ENCODE results near the gene HOXD1. TPM values are rescaled to one million over a fixed set of nuclear protein-coding genes. Genes with fewer than 3 reads are reported as not detected.

Gene HOXD1
- total and polyA plus RNA-seq, 10 donors, result 0.49 to 4.5 (median 1.4) TPM

DNA sequence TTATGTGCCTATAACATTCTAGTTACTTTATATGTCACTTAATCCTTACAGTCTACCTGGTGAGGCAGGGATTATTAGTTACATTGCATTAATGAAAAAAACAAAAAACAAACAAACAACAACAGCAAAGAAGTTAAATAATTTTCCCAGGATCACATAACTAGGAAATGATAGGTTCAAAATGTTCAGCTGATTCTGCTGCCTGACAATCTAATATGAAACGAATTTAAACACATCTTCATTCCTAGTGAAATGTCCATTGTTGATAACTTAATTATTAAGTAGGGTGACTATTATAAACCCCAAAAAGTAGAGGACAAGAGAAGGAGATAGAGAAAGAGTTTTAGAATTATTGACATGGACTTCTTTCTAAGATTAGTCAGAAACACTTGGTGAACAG is 22.6 kb downstream of the HOXD1 start:
- no peaks in the 10 kb centered on the region for H3K9me3 ChIP-seq
- no peak for DNase-seq
- intact Hi-C loops (cut with DNase I; ENCODE audit: low total_unique reads), result no loop called here

DNA sequence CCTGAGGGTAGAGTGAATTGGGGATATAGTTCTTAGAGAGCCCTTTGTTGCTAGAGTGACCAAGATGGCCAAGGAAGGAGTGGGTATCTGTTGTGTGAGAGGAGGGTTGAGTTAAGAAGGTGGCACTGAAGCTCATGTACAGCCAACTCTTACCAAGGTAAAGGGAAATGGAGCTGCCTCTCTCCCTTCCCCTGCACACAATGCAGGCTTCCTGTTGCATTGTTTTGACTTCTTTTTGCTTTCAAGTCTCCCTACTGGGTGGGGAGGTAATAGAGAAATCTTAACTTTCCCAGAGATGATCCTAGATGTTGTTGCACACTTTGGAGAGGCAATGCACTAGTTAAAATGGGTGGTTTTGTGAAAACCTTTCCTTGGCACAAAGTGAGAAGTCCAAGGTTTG is 23.8 kb downstream of the HOXD1 start:
- Histone ChIP-seq H3K4me3 (no peak overlapping the region), H3K4me1 (no peaks in the 10 kb centered on the region), H3K9me3 (no peaks in the 10 kb centered on the region), H3K27ac (peak overlapping the region in 2 of 8 donors; percentile 46 to 56), H3K36me3 (no peaks in the 10 kb centered on the region), H3K27me3 (replicated peaks in 1 of 7) (peaks cover 0 to 14% (median 0%) of the 10 kb centered on the region in 7 donors)
- no peak for DNase-seq
- intact Hi-C loops (cut with DNase I; ENCODE audit: low total_unique reads), result no loop called here
- TF ChIP-seq, protein P1, sequence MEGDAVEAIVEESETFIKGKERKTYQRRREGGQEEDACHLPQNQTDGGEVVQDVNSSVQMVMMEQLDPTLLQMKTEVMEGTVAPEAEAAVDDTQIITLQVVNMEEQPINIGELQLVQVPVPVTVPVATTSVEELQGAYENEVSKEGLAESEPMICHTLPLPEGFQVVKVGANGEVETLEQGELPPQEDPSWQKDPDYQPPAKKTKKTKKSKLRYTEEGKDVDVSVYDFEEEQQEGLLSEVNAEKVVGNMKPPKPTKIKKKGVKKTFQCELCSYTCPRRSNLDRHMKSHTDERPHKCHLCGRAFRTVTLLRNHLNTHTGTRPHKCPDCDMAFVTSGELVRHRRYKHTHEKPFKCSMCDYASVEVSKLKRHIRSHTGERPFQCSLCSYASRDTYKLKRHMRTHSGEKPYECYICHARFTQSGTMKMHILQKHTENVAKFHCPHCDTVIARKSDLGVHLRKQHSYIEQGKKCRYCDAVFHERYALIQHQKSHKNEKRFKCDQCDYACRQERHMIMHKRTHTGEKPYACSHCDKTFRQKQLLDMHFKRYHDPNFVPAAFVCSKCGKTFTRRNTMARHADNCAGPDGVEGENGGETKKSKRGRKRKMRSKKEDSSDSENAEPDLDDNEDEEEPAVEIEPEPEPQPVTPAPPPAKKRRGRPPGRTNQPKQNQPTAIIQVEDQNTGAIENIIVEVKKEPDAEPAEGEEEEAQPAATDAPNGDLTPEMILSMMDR (IDR thresholded peaks at IDR 0.05 in 8 of 11, conservative IDR thresholded peaks at IDR 0.05 in 3 of 11), result no peak
- peak in 1 of 3 donors; percentile 38 for TF ChIP-seq POLR2AphosphoS5 (IDR thresholded peaks at IDR 0.05)

More for the DNA sequence above, 22.6 kb downstream of the HOXD1 start:
- TF ChIP-seq POLR2AphosphoS5 (IDR thresholded peaks at IDR 0.05) (no peak), POLR2A (IDR thresholded peaks at IDR 0.05) (no peak)
- TF ChIP-seq, protein P1 (IDR thresholded peaks at IDR 0.05 in 8 of 11, conservative IDR thresholded peaks at IDR 0.05 in 3 of 11), result no peak
- Histone ChIP-seq H3K4me1 (no peaks in the 10 kb centered on the region), H3K4me3 (no peak overlapping the region), H3K27ac (peak overlapping the region in 1 of 8 donors; percentile 56), H3K36me3 (no peaks in the 10 kb centered on the region), H3K27me3 (replicated peaks in 1 of 7) (peaks cover 0 to 20% (median 0%) of the 10 kb centered on the region in 7 donors)
- 36 to 81% (median 69%) methylated on average over 1 of the region's 1 CpG for WGBS, 5 donors

DNA sequence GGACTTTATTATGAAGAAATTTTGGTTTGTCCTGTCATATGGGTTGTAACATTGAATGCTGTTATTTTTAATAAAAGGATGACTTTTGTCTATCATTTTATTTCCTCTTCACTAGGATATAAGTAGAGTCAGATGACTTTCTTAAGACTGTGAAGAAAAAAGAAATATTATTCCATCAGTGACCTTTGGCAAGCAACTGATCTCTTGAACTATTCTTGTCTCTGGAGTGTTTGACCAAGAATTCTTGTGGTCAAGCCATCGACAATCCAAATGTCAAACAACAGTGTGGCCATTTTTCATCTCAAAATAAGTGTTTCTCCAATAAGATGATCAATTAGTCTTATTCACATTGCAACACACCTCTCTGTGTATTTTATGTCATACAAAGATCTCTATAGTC is 24.9 kb downstream of the HOXD1 start:
- intact Hi-C loops (cut with DNase I; ENCODE audit: low total_unique reads), result no loop called here
- Histone ChIP-seq H3K36me3 (no peaks in the 10 kb centered on the region), H3K9me3 (no peaks in the 10 kb centered on the region), H3K27me3 (replicated peaks in 1 of 7) (peaks cover 0 to 7% (median 0%) of the 10 kb centered on the region in 7 donors), H3K4me1 (no peaks in the 10 kb centered on the region), H3K27ac (no peak overlapping the region), H3K4me3 (no peak overlapping the region)
- TF ChIP-seq, protein P1 (IDR thresholded peaks at IDR 0.05 in 8 of 11, conservative IDR thresholded peaks at IDR 0.05 in 3 of 11), result no peak
- TF ChIP-seq POLR2A (IDR thresholded peaks at IDR 0.05), result no peak
- TF ChIP-seq POLR2AphosphoS5 (IDR thresholded peaks at IDR 0.05), result no peak
- DNase-seq, result no peak
- 55 to 60% (median 56%) methylated on average over 1 of the region's 1 CpG for WGBS, 5 donors

DNA sequence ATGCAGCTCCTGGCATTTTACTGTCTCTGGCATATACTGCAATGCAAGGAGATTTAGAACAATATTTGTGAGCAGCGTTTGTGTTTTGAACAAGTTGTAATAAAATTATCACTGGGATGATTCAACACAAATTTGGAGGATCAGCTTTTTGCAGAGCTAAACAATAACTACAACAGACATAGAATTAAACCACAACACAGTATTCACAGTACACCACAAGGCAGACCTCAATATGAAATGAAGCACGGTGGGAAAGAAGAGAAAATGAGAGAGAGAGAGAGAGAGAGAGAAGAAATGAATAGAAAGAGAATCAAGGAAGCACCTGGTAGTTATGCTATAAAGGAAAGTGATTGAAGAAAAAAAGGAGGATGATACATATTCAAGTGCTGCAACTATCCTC is 39.4 kb downstream of the HOXD1 start:
- no peak for DNase-seq
- Histone ChIP-seq H3K27me3 (replicated peaks in 1 of 7) (peaks cover 0 to 52% (median 0%) of the 10 kb centered on the region in 7 donors), H3K9me3 (no peaks in the 10 kb centered on the region), H3K36me3 (no peaks in the 10 kb centered on the region), H3K27ac (no peak overlapping the region), H3K4me1 (no peaks in the 10 kb centered on the region), H3K4me3 (no peak overlapping the region)
- intact Hi-C loops (cut with DNase I; ENCODE audit: low total_unique reads), result no loop called here
- 70 to 79% (median 74%) methylated on average over 2 of the region's 2 CpGs for WGBS, 5 donors
- TF ChIP-seq, protein P1 (IDR thresholded peaks at IDR 0.05 in 8 of 11, conservative IDR thresholded peaks at IDR 0.05 in 3 of 11), result no peak
- TF ChIP-seq POLR2A (IDR thresholded peaks at IDR 0.05) (no peak), POLR2AphosphoS5 (IDR thresholded peaks at IDR 0.05) (no peak)
